MCF 10A (cell line): ENCODE results near the gene DGKD. TPM values are rescaled to one million over a fixed set of nuclear protein-coding genes. Genes with fewer than 3 reads are reported as not detected.
"Not testable (repeated sequence)": the region's sequence is repeated elsewhere in the genome, so short reads cannot be mapped to it uniquely, and the experiment has no call there.

Source experiments
- BruUV-seq: library from RNA; stranded (reverse); fragments of 400-500 nt; replicated peaks from 2 replicates; lab custom pipeline; 2021; lab: Mats Ljungman, UMichigan
- CTCF ChIA-PET: fragments of 300-600 bp; sonication (Branson Sonifier 250); formaldehyde crosslinking; extraction: SDS; loops from one replicate; lab custom pipeline; 2021; ENCODE audit warnings: antibody characterized with exemption, inconsistent platforms; lab: Yijun Ruan, JAX
- POLR2A ChIA-PET: fragments of 300-600, 350-650 bp; sonication (Branson Sonifier 250); formaldehyde crosslinking; extraction: SDS; loops from one replicate; lab custom pipeline; 2020; ENCODE audit warnings: antibody characterized with exemption, inconsistent platforms; lab: Yijun Ruan, JAX
- DNase-seq: peaks from one replicate; pipeline ENCODE4 v3.0.0-alpha.2; 2018; ENCODE audit not compliant: unreplicated experiment
- H3K27ac Mint-ChIP-seq: one replicate; pipeline ENCODE4 v1.8.0; 2022; ENCODE audit warnings: mild to moderate bottlenecking, low read depth, mixed read lengths; ENCODE audit not compliant: unreplicated experiment
- H3K27me3 Mint-ChIP-seq: one replicate; pipeline ENCODE4 v1.8.0; 2022; ENCODE audit warnings: mixed read lengths; ENCODE audit not compliant: insufficient read depth, unreplicated experiment
- H3K36me3 Mint-ChIP-seq: one replicate; pipeline ENCODE4 v1.8.0; 2022; ENCODE audit warnings: mild to moderate bottlenecking, moderate library complexity, mixed read lengths; ENCODE audit not compliant: insufficient read depth, unreplicated experiment
- H3K4me1 Mint-ChIP-seq: one replicate; pipeline ENCODE4 v1.8.0; 2022; ENCODE audit warnings: mixed read lengths; ENCODE audit not compliant: insufficient read depth, unreplicated experiment
- H3K4me3 Mint-ChIP-seq: one replicate; pipeline ENCODE4 v1.8.0; 2022; ENCODE audit warnings: mild to moderate bottlenecking, moderate library complexity, mixed read lengths; ENCODE audit not compliant: unreplicated experiment
- H3K9me3 Mint-ChIP-seq: one replicate; pipeline ENCODE4 v1.8.0; 2022; ENCODE audit warnings: mixed read lengths; ENCODE audit not compliant: unreplicated experiment
- intact Hi-C: fragments of 100-400 bp; cut with micrococcal nuclease; formaldehyde crosslinking; loops from 2 replicates; pipeline ENCODE4 v1.14.1; 2022
- total RNA-seq: library from RNA; stranded (reverse); gene quantifications from 2 replicates; pipeline ENCODE4 v1.2.3, GENCODE V29; 2022
- TF ChIP-seq, protein P1 (sequence below): fragments of 200-600 bp; IDR thresholded peaks from one replicate; pipeline ENCODE4 v1.8.0; 2022; ENCODE audit warnings: antibody characterized with exemption, mild to moderate bottlenecking; ENCODE audit not compliant: unreplicated experiment

Gene DGKD
- total RNA-seq, 1 experiment from 2014 or later = 59.1 TPM

DNA sequence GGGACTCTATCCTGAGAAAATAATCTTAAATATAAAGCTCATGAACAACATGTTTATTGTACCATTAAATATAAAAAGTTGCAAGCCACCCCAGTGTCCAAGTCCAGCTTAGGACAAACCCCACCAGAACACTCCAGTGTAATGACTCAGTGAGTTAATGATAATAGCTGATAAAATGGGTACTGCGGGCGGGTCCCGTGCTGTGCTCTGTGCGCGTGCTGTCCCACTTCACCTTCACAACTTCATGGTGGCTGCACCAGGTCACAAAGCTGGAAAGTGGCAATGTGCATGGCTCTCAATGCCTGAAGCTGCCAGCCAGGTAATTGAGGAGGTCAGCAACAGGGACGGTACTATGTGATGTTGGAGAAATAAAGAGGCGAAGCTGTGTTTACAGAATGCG, 18.6 kb downstream of the DGKD start:
- H3K9me3 Mint-ChIP-seq = no peaks in the 10 kb centered on the region

DNA sequence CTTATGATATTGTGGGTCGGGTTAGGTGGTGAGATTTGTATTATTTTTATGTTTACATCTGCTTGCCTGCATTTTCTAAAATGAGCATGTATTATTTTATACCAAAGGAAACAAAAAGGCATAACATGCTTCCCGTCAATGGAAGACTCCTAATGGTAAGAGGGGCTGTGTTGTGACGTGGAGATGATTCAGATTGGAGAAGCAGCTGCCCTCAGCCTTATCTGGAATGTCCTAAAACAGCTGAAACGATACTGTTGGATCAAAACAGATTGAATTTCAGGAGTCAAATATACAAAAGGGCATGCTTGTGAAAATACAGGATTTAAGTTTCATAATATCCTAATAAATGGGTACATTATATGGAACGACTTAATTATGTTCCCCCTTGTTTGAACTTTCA, 19.0 kb downstream of the DGKD start:
- Mint-ChIP-seq H3K27ac (no peak overlapping the region), H3K4me3 (no peak overlapping the region), H3K4me1 (peaks cover 7% of the 10 kb centered on the region), H3K9me3 (no peaks in the 10 kb centered on the region), H3K27me3 (no peaks in the 10 kb centered on the region), H3K36me3 (peaks cover 46% of the 10 kb centered on the region)
- CTCF ChIA-PET = interaction anchor here (0.6 to 1.2 kb wide), 3 partner anchors 70 to 912 kb away, joined by 3 read pairs; no protein-coding TSS in a partner anchor
- intact Hi-C loops = no loop called here
- no TSS peak for BruUV-seq
- TF ChIP-seq, protein P1, sequence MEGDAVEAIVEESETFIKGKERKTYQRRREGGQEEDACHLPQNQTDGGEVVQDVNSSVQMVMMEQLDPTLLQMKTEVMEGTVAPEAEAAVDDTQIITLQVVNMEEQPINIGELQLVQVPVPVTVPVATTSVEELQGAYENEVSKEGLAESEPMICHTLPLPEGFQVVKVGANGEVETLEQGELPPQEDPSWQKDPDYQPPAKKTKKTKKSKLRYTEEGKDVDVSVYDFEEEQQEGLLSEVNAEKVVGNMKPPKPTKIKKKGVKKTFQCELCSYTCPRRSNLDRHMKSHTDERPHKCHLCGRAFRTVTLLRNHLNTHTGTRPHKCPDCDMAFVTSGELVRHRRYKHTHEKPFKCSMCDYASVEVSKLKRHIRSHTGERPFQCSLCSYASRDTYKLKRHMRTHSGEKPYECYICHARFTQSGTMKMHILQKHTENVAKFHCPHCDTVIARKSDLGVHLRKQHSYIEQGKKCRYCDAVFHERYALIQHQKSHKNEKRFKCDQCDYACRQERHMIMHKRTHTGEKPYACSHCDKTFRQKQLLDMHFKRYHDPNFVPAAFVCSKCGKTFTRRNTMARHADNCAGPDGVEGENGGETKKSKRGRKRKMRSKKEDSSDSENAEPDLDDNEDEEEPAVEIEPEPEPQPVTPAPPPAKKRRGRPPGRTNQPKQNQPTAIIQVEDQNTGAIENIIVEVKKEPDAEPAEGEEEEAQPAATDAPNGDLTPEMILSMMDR = no peak
- DNase-seq = no peak
- POLR2A ChIA-PET = interaction anchor here (1.5 kb wide), 1 partner anchor 9 kb away, joined by 3 read pairs; no protein-coding TSS in a partner anchor

More for the DNA sequence above, 18.6 kb downstream of the DGKD start:
- ChIA-PET CTCF (interaction anchor here (0.6 to 1.2 kb wide), 2 partner anchors 70 to 465 kb away, joined by 3 read pairs; no protein-coding TSS in a partner anchor), POLR2A (interaction anchor here (0.7 to 1.5 kb wide), 3 partner anchors 9 to 49 kb away, joined by 3 to 4 read pairs (median 3); no protein-coding TSS in a partner anchor)
- peaks cover 46% of the 10 kb centered on the region for H3K36me3 Mint-ChIP-seq
- TF ChIP-seq, protein P1 = no peak
- no peak for DNase-seq
- intact Hi-C loops = no loop called here
- no peak overlapping the region for H3K27ac Mint-ChIP-seq
- no peak overlapping the region for H3K4me3 Mint-ChIP-seq
- H3K27me3 Mint-ChIP-seq = no peaks in the 10 kb centered on the region
- peaks cover 7% of the 10 kb centered on the region for H3K4me1 Mint-ChIP-seq
- no TSS peak for BruUV-seq

DNA sequence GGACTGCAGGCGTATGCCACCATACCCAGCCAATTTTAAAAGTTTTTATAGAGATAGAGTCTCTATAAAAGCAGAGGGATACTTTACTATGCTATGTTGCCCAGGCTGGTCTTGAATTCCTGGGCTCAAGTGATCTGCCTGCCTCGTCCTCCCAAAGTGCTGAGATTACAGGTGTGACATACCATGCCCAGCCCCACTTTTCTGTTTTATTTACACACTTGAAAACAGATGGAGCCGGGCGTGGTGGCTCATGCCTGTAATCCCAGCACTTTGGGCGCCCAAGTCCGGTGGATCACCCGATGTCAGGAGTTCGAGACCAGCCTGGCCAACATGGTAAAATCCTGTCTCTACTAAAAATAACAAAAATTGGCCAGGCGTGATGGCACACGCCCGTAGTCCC, 20.5 kb downstream of the DGKD start:
- H3K27me3 Mint-ChIP-seq, BruUV-seq, H3K9me3 Mint-ChIP-seq, H3K4me1 Mint-ChIP-seq, POLR2A ChIA-PET, H3K27ac Mint-ChIP-seq, DNase-seq, H3K4me3 Mint-ChIP-seq, intact Hi-C loops, CTCF ChIA-PET: not testable (repeated sequence)
- peaks cover 50% of the 10 kb centered on the region for H3K36me3 Mint-ChIP-seq

DNA sequence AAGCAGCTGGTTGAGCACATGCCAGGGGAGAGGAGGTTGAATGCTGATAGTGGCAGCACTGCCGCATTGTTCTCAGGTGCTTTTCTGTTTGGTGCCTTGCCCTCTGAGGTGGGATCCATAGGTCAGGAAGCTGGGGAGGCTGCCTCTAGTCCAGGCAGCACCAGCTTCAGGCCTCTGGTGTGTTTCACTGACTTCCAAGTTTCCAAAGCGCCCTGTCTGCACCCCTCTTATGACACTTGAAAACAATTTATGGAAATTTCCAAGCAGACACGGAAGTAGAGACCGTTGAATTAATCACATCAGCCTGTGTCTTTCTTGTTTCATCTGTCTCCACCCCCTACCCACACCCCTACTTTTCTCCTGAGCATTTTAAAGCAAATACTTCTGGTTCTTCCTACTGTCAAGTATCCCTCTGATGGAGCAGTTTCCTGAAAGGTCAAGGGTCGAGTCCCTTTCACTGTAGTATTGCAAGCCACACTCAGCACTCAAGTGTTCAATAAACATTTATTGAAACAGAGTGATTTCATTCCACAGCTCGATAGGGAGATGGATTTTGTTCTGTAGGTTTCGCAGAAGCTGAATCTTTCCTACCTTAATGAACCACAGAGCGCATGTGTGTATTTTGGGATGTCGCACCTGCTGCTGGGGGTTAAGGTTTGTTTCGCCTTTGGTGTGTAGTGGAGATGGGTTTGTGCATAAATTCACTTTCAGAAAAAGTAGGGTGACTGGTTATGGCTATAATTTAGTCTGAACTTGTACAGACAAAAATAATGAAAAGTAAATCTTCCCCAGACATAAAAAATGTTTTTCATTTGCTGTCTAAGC, 21.4 kb downstream of the DGKD start:
- ChIA-PET CTCF (interaction anchor here (0.7 kb wide), 2 partner anchors 569 to 1652 kb away, joined by 3 read pairs; no protein-coding TSS in a partner anchor), POLR2A (interaction anchor here (1.4 kb wide), 1 partner anchor 12 kb away, joined by 5 read pairs; no protein-coding TSS in a partner anchor)
- no peak for DNase-seq
- peaks cover 1% of the 10 kb centered on the region for H3K4me1 Mint-ChIP-seq
- TF ChIP-seq, protein P1 = no peak
- peaks cover 54% of the 10 kb centered on the region for H3K36me3 Mint-ChIP-seq
- no TSS peak for BruUV-seq
- no peak overlapping the region for H3K27ac Mint-ChIP-seq
- H3K9me3 Mint-ChIP-seq = no peaks in the 10 kb centered on the region
- no peaks in the 10 kb centered on the region for H3K27me3 Mint-ChIP-seq
- intact Hi-C loops = no loop called here
- no peak overlapping the region for H3K4me3 Mint-ChIP-seq
